ENCODE measurements around the gene PFKFB3.
A peak's percentile ranks its signal among the peaks of the same experiment; 100 is the strongest.
"Not testable (repeated sequence)": the region's sequence is repeated elsewhere in the genome, so short reads cannot be mapped to it uniquely, and the experiment has no call there.

PFKFB3 gene

DNA sequence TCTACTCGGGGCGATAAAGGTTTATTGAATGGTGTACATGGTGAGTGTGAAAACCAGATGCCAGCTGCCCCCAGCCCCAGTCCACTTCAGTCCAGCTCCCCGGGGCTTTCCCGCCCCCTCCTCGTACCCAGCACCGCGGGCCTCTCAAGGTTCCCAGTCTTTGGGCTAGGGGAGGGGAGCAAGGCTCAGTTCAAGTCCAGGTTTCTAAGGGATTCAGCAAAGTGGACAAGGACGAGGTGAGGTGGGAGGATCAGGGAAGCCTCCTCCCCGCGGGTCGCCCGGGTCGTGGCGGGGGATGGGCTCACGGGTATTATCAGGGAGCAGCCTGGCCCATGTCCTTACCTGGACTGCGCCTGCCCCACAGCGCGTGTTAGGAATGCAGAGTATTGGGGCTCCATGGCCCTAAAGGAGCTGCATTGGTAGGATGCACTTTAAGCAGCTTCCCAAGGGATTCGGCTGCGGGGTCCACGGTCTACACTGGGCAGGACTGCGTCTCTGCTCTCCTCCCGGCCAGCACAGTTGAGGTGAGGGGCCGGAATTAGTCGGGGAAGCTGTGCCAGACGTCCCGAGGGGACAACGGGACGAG is 541 bp upstream of the PFKFB3 start:
- DNase-seq (ENCODE audit: low spot score), result no peak

- DNase-seq (ENCODE audit: low spot score), result no peak
Observed at GRCh38 chr10:6203331-6204062, 765 bp downstream of the PFKFB3 start.

GRCh38 chr10:6204063-6204340 is 1.3 kb downstream of the PFKFB3 start:
- DNase-seq (ENCODE audit: low spot score), result no peak

DNA sequence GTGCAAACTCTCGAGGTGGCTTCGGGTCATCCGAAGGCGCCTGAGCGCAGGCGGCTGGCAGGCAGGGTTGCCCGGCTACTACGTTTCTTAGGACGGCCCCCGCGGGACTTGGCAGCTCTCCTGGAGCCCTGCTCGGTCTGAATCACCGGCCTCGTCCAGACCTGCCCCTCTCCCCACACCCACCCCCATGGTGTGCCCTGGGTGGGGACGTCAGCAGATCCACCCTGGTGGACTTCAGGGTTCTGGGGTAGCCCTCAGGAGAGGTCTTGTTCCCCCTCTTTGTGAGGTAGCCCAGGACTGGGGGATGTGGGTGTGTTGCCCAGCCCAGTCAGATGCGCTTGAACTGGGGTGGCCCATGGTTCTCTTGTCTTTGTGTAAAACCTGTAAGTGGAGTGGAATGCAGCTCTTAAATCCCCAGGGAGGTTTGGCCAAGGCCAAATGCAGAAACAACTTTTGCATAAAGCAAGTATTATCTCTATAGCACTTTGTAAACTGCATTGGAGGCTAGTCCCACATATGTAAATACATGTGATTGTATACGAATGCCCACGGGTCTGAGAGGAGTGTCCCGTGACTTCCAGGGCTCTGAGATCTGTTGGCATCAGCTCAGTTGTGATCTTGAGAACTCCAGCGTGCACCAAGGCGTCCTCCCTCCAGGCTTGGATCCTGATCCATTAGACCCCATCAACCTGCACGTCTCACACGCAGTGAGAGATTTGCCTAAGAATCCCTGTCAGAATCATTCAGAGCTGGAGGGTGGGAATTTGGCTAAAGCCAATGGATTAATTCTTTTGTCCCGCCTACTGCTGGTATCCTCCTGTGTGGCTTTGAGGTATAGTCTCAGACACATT is 1.8 kb downstream of the PFKFB3 start:
- DNase-seq (ENCODE audit: low spot score), result no peak

GRCh38 chr10:6206486-6206885 is 3.8 kb downstream of the PFKFB3 start:
- not testable (repeated sequence) for DNase-seq (ENCODE audit: low spot score)

DNA sequence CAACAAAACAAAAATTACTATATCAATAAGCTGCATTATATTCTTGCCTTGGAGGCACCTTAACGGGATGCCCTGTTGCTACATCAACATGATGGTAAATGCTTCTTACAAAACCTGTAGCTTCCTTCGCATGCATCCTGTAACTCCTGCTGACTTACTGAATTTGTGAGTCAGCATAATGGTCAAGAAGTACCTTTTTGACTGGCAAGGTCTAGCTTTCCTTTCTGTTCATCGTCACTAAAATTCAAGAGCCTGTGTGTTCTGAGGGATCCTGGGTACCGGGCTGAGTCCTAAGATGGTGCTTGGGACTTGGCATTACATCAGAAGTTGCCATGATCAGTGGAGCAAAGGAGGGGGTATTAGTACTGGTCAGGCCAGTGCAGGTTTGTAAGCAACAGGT is 4.9 kb downstream of the PFKFB3 start:
- no peak for DNase-seq (ENCODE audit: low spot score)

- DNase-seq (ENCODE audit: low spot score), result no peak
Observed at GRCh38 chr10:6208799-6209235, 6.1 kb downstream of the PFKFB3 start.

DNA sequence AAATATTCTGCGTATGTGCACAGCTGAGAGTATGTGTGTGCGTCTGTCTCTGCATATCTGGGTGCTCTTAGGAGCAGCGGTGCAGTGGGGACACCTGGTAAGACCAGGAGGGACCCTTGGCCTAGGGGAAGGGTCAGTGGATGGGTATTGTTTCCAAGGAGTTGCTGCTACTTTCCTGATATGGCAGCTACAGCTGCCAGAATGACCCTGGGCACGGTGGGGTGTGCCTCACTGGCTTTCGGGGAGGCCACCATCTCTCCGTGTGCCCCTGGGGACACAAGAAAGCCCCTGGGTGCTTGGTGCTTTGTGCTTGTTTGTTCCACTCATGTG is 8.6 kb downstream of the PFKFB3 start:
- DNase-seq (ENCODE audit: low spot score), result no peak

GRCh38 chr10:6211671-6212635 is 9.2 kb downstream of the PFKFB3 start:
- peak; percentile 61 for DNase-seq (ENCODE audit: low spot score)

DNA sequence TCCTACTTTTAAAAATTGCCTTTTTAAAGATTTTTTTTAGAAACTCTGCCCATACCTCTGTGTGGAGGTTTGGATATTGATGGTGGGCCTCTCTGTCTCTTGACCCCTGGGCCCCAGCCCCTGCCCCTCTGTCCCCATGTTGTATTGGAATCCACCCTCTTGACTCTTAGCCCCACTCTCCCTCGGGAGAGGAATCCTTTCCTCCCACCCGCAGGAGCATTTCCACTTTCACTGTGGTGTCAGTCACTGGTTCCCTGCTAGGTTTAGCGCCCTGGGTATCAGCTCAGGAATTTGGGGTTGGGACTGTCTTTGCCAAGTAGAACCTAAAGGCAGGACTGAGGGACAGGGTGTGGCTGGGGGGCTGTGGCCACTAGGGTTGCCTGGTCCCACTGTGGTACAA is 10.1 kb downstream of the PFKFB3 start:
- no peak for DNase-seq (ENCODE audit: low spot score)

DNA sequence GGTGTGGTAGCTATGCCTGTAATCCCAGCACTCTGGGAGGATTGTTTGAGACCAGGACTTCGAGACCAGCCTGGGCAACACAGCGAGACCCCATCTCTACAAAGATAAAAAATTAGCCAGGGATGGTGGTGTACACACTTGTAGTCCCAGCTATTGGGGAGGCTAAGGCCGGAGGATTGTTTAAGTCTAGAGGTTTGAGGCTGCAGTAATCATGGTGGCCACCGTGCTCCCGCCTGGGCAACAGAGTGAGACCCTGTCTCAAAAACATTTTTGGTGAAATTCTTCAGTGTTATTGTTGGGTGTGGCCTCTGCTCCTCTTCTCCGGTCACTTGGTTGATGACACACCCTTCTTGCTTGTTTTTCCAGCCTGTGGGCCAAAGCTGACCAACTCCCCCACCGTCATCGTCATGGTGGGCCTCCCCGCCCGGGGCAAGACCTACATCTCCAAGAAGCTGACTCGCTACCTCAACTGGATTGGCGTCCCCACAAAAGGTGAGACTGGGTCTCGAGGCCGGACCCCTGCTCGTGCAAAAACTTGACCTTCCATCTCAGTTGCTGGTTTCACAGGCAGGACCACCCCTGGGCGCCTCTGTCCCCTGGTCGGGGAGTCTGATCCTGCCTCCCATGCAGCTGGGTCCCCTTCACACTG is 10.6 kb downstream of the PFKFB3 start:
- DNase-seq (ENCODE audit: low spot score), result no peak

DNA sequence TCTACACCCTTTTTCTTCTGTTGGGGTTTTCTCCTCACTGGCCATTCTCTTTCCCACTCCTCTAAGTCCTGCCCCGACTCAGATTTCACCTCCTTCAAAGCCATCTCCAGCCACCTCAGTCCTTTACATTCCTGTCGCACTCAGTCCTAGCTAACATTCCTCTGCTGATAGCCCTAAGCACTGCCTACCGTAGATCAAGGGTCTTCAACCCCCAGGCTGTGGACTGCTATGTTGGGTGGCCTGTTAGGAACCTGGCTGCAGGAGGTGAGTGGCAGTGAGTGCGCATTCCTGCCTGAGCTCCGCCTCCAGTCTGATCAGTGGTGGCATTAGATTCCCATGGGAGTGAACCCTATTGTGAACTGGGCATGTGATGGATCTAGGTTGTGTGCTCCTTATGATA is 11.2 kb downstream of the PFKFB3 start:
- no peak for DNase-seq (ENCODE audit: low spot score)

DNA sequence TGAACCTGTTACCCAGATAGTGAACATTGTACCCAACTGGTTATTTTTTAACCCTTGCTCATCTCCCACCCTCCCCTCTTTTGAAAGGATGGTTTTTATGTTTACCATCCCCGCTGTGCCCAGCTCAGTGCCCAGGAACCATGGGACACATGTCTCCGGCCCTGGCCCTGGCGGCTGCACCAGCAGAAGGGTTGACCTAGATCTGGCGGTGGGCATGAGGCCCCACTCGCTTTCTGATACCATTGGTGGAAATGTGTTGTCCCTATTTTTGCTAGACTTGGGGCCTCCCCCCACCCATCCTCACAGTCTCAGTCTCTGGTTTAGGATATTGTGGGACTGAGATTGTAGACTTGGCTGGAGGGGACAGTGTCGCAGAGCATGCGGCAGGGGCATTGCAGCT is 11.9 kb downstream of the PFKFB3 start:
- DNase-seq (ENCODE audit: low spot score), result no peak

GRCh38 chr10:6215241-6215640 is 12.5 kb downstream of the PFKFB3 start:
- no peak for DNase-seq (ENCODE audit: low spot score)

DNA sequence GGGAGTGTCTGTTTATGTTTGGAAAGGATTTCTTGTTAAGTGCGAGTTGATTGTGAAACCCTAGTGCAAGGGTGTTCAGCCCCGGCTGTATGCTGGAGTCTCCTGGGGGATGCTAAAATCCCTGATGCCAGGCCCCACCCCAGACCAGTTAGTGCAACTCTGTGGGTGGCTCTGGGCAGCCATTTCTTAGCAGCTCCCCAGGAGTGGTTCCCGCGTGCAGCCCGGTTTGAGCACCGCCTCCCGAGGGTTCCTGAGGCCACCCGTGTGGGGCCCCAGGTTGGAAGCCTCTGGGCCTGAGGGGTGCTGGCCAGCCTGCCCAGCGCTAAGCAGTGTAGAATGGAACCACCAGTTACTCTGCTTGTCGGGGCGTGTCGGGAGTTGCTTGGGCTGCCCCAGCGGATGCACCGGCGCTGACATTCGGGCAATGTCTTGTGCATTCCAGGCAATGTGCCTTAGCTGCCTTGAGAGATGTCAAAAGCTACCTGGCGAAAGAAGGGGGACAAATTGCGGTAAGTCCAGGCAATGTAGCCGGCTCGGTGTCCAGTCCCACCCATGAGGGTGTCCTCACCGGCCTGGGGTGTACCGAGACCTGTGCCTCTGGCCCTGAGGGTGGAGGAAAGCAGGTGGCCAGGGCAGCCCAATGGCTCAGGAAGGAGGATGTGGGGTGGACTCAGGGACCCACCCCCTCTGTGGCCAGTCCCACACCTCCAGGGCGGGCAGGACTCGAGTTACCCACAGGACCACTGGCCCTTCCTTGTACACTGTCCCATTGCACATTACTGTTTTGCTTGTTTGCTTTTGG is 13.2 kb downstream of the PFKFB3 start:
- no peak for DNase-seq (ENCODE audit: low spot score)

DNA sequence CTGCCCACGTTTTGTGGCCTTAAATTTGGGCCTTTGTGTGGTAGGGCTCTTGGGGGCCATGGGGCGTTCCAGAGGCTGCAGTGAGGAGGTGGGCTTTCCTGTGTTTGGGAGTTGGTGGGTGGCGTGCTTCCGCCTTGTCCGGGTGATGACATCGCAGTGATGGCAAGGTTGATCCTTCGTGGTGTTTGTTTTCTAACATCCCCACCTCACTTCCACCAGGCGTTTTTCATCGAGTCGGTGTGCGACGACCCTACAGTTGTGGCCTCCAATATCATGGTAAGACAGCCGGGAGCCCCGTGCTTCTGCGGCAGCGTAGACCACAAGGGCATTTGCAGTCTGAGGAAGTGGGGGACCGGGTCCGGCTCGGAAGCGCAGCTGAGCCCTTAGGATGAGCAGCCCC is 14.2 kb downstream of the PFKFB3 start:
- DNase-seq (ENCODE audit: low spot score), result no peak

DNA sequence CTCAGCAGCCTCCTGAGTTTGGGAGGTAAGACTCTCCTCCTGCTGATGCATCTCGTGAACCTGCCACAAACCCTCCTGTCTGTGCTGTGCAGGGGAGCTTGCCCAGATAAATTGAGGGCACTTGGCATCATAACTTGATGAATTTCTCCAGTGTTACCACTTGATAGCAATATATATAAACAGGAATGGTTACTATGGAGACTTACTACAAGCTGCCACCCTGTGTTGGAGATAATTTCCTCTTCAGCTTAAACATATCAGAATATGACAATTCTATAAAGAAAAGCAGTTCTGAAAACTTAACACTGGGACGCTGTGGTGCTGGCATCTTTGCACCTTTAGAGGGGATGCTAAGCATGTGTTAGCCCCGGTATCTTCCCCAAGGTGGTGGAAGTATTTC is 14.9 kb downstream of the PFKFB3 start:
- no peak for DNase-seq (ENCODE audit: low spot score)

DNA sequence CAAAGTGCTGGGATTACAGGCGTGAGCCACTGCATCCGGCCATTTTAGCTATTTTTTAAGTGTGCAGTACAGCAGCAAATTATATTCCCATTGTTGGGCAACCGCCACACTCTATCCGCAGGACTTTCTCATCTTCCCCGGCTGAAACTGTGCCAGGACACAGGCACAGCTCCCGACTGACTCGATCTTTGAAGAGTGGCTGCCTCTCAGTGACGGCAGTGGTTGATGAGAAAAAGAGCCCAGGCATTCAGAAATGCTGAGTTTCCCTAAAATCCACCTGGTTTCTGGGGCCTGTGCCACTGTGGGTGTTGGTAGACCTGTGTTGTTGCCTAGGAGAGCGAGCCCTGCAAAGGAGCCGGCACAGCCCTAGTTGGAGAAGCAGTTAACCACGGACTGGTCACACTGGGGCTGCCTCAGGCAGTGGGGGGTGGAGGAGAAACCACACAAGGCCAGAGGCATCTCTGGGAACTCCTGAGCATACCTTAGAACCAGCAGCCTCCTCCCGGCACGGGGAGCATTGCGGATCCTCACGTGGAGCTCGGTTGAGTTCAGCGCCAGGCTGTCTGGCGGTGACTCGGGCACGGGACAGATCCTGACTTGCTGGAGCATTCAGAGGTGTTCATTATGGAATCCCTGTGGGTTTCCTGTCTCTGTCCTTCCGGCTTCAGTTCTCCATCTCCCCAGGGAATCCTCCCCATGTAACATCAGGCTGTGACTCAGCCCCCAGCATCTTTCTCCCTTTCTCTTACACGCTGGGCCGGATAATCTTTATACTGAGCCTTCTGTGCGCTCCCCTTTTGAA is 16.2 kb downstream of the PFKFB3 start:
- no peak for DNase-seq (ENCODE audit: low spot score)

GRCh38 chr10:6219494-6219836 is 16.7 kb downstream of the PFKFB3 start:
- DNase-seq (ENCODE audit: low spot score), result no peak

Measured in cerebellar cortex (tissue), 1 donor.